HEK293 (cell line): ENCODE measurements around the gene MX1.

Experiments
- CTCF ChIA-PET: fragments of 350-600 bp; formaldehyde crosslinking; extraction: SDS; loops from one replicate; lab custom pipeline; 2021; ENCODE audit warnings: antibody characterized with exemption; lab: Yijun Ruan, JAX
- POLR2A ChIA-PET: fragments of 300-600 bp; formaldehyde crosslinking; extraction: SDS; loops from one replicate; lab custom pipeline; 2020; ENCODE audit warnings: antibody characterized with exemption, inconsistent platforms; lab: Yijun Ruan, JAX
- H3K27ac ChIP-seq: fragments of 200-500 bp; sonication (Bioruptor generic); 2 replicates; pipeline ENCODE4 v1.5.1; 2014; ENCODE audit warnings: low read depth, low read length, control low read depth, inconsistent platforms; ENCODE audit errors: extremely low read depth
- H3K36me3 ChIP-seq, 2 experiments: fragments of 200-500 bp in 1 of 2; sonication (Bioruptor generic) in 1 of 2; 1 replicate in 1 of 2; 2 replicates in 1 of 2; pipeline ENCODE4 v1.5.1; 2014 to 2017; ENCODE audit warnings: inconsistent platforms in 2 of 2, low read length in 2 of 2; ENCODE audit not compliant: control insufficient read depth in 2 of 2, insufficient read depth in 1 of 2
- H3K4me1 ChIP-seq: fragments of 200-500 bp; sonication (Bioruptor generic); 2 replicates; pipeline ENCODE4 v1.5.1; 2014; ENCODE audit warnings: mild to moderate bottlenecking, low read length, inconsistent platforms; ENCODE audit not compliant: control insufficient read depth, insufficient read depth
- H3K4me3 ChIP-seq: 2 replicates; pipeline ENCODE4 v1.5.1; 2011; ENCODE audit warnings: low read depth, mild to moderate bottlenecking, control low read depth, low read length, moderate library complexity
- H3K9me3 ChIP-seq: fragments of 200-500 bp; sonication (Bioruptor generic); 2 replicates; pipeline ENCODE4 v1.5.1; 2014; ENCODE audit warnings: low read depth, low read length, inconsistent platforms; ENCODE audit not compliant: control insufficient read depth, insufficient read depth
- EGR2 ChIP-seq: fragments of 450-650 bp; formaldehyde crosslinking; IDR thresholded peaks from 2 replicates; pipeline ENCODE4 v1.5.1; 2016; ENCODE audit warnings: low read depth, missing biosample characterization, missing genetic modification characterization
- GLI2 ChIP-seq: fragments of 450-650 bp; formaldehyde crosslinking; IDR thresholded peaks from 2 replicates; pipeline ENCODE4; 2017; ENCODE audit warnings: missing biosample characterization, missing genetic modification characterization, low read depth, borderline replicate concordance
- INSM2 ChIP-seq: fragments of 450-650 bp; formaldehyde crosslinking; IDR thresholded peaks from 2 replicates; pipeline ENCODE4 v1.5.1; 2016; ENCODE audit warnings: missing biosample characterization, missing genetic modification characterization
- KLF10 ChIP-seq: fragments of 450-650 bp; IDR thresholded peaks from 2 replicates; pipeline ENCODE4 v1.5.1; 2018; ENCODE audit warnings: missing biosample characterization, mild to moderate bottlenecking, missing genetic modification characterization
- MZF1 ChIP-seq: fragments of 450-650 bp; formaldehyde crosslinking; IDR thresholded peaks from 2 replicates; pipeline ENCODE4 v1.5.1; 2017; ENCODE audit warnings: missing biosample characterization, missing genetic modification characterization, borderline replicate concordance
- ZBTB17 ChIP-seq: fragments of 450-650 bp; formaldehyde crosslinking; IDR thresholded peaks from 2 replicates; pipeline ENCODE4 v1.5.1; 2016; ENCODE audit warnings: missing biosample characterization, missing genetic modification characterization
- ZFHX2 ChIP-seq: fragments of 450-650 bp; formaldehyde crosslinking; conservative IDR thresholded peaks from 2 replicates; pipeline ENCODE4 v1.5.1; 2016; ENCODE audit warnings: missing biosample characterization, missing genetic modification characterization
- ZFP41 ChIP-seq: fragments of 450-650 bp; formaldehyde crosslinking; IDR thresholded peaks from 2 replicates; pipeline ENCODE4 v1.5.1; 2016; ENCODE audit warnings: missing biosample characterization, missing genetic modification characterization, borderline replicate concordance
- ZNF221 ChIP-seq: fragments of 450-650 bp; formaldehyde crosslinking; IDR thresholded peaks from 2 replicates; pipeline ENCODE4 v1.5.1; 2017; ENCODE audit warnings: missing biosample characterization, missing genetic modification characterization, borderline replicate concordance
- ZNF223 ChIP-seq: fragments of 450-650 bp; formaldehyde crosslinking; IDR thresholded peaks from 2 replicates; pipeline ENCODE4 v1.5.1; 2016; ENCODE audit warnings: missing biosample characterization, missing genetic modification characterization
- ZNF248 ChIP-seq: fragments of 450-650 bp; formaldehyde crosslinking; IDR thresholded peaks from 2 replicates; pipeline ENCODE4 v1.5.1; 2017; ENCODE audit warnings: missing biosample characterization, missing genetic modification characterization
- ZNF26 ChIP-seq: fragments of 450-650 bp; formaldehyde crosslinking; IDR thresholded peaks from 2 replicates; pipeline ENCODE4 v1.5.1; 2016; ENCODE audit warnings: missing biosample characterization, missing genetic modification characterization
- ZNF274 ChIP-seq, 2 experiments: fragments of 200-500 bp in 1 of 2; fragments of 450-650 bp in 1 of 2; sonication (Bioruptor generic) in 1 of 2; formaldehyde crosslinking in 1 of 2; IDR thresholded peaks; 2 replicates each; pipeline versions ENCODE4 v1.5.1 to v1.6.1; 2014 to 2016; ENCODE audit warnings: borderline replicate concordance in 1 of 2, inconsistent platforms in 1 of 2, low read length in 1 of 2, missing biosample characterization in 1 of 2, missing genetic modification characterization in 1 of 2
- ZNF324 ChIP-seq: fragments of 450-650 bp; formaldehyde crosslinking; IDR thresholded peaks from 2 replicates; pipeline ENCODE4 v1.5.1; 2016; ENCODE audit warnings: missing biosample characterization, missing genetic modification characterization
- ZNF350 ChIP-seq: fragments of 450-650 bp; formaldehyde crosslinking; IDR thresholded peaks from 2 replicates; pipeline ENCODE4 v1.5.0; 2017; ENCODE audit warnings: missing biosample characterization, mild to moderate bottlenecking, missing genetic modification characterization
- ZNF404 ChIP-seq: fragments of 450-650 bp; formaldehyde crosslinking; IDR thresholded peaks from 2 replicates; pipeline ENCODE4 v1.5.1; 2017; ENCODE audit warnings: missing biosample characterization, missing genetic modification characterization
- ZNF426 ChIP-seq: fragments of 450-650 bp; formaldehyde crosslinking; IDR thresholded peaks from 2 replicates; pipeline ENCODE4 v1.5.1; 2017; ENCODE audit warnings: missing biosample characterization, missing genetic modification characterization, mild to moderate bottlenecking, inconsistent platforms, moderate library complexity
- ZNF48 ChIP-seq: fragments of 450-650 bp; formaldehyde crosslinking; IDR thresholded peaks from 2 replicates; pipeline ENCODE4 v1.5.1; 2016; ENCODE audit warnings: missing biosample characterization, missing genetic modification characterization
- ZNF560 ChIP-seq: fragments of 450-650 bp; formaldehyde crosslinking; IDR thresholded peaks from 2 replicates; pipeline ENCODE4 v1.5.1; 2017; ENCODE audit warnings: missing biosample characterization, missing genetic modification characterization, borderline replicate concordance
- ZSCAN23 ChIP-seq: fragments of 450-650 bp; formaldehyde crosslinking; IDR thresholded peaks from 2 replicates; pipeline ENCODE4 v1.5.1; 2016; ENCODE audit warnings: missing biosample characterization, missing genetic modification characterization
- TF ChIP-seq, protein P1 (sequence below): sonication (generic); formaldehyde crosslinking; IDR thresholded peaks from 2 replicates; pipeline ENCODE4 v1.8.1; 2022; ENCODE audit warnings: mild to moderate bottlenecking, moderate library complexity, missing genetic modification reagents
- TF ChIP-seq, protein P2 (sequence below): fragments of 450-650 bp; formaldehyde crosslinking; IDR thresholded peaks from 2 replicates; pipeline ENCODE4 v1.5.1; 2016; ENCODE audit warnings: missing biosample characterization, missing genetic modification characterization

Gene MX1

DNA sequence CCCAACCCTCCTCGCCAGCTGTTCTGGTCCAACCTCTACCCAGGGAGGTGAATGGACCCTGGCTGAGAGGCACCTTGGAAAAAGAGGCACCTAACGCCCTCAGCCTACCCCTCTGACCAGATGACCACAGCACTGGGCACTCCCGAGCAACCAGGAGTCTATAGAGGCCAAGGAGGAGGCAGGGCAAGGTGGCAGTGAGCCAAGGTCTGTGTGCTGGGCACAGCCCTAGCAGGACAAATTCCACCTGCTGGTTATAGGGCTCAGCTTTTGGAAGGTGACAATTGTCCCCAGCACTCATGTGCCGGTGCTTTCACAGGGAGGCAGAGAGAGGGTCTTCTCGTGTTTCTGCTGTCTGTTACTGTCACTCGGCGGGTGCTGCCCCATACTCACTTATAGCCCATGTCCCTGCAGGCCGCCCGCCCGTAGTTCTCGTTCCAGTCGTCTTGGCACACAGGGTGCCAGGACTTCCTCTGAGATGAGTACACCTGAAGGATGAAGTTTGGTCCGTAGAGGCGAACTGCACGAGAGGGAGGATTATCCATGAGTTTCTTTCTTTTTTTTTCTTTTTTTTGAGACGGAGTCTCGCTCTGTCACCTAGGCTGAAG is 54.1 kb downstream of the MX1 start (continued):
- TF ChIP-seq, protein P1, sequence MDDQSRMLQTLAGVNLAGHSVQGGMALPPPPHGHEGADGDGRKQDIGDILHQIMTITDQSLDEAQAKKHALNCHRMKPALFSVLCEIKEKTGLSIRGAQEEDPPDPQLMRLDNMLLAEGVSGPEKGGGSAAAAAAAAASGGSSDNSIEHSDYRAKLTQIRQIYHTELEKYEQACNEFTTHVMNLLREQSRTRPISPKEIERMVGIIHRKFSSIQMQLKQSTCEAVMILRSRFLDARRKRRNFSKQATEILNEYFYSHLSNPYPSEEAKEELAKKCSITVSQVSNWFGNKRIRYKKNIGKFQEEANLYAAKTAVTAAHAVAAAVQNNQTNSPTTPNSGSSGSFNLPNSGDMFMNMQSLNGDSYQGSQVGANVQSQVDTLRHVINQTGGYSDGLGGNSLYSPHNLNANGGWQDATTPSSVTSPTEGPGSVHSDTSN (CRISPR knock-in tag) = no peak
- TF ChIP-seq ZBTB17 (tag by site-specific recombination) (no peak), ZFP41 (tag by site-specific recombination) (no peak), ZNF248 (no peak), ZNF221 (tag by site-specific recombination) (no peak), ZNF324 (tag by site-specific recombination) (no peak), GLI2 (tag by site-specific recombination) (no peak), ZNF560 (no peak), ZNF48 (tag by site-specific recombination) (no peak), ZSCAN23 (tag by site-specific recombination) (no peak), ZNF350 (no peak), KLF10 (tag by site-specific recombination) (no peak)
- TF ChIP-seq, protein P2, sequence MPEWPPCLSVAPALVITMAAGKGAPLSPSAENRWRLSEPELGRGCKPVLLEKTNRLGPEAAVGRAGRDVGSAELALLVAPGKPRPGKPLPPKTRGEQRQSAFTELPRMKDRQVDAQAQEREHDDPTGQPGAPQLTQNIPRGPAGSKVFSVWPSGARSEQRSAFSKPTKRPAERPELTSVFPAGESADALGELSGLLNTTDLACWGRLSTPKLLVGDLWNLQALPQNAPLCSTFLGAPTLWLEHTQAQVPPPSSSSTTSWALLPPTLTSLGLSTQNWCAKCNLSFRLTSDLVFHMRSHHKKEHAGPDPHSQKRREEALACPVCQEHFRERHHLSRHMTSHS (tag by site-specific recombination) = no peak

GRCh38 chr21:41481191-41481590 is 55.2 kb downstream of the MX1 start:
- no peak overlapping the region for H3K27ac ChIP-seq
- peaks cover 2% of the 10 kb centered on the region; the same call in 1 of the 2 replicates for H3K4me1 ChIP-seq
- no peaks in the 10 kb centered on the region for H3K9me3 ChIP-seq
- no peak overlapping the region for H3K4me3 ChIP-seq
- POLR2A ChIA-PET = interaction anchor here (0.6 kb wide), 2 partner anchors 25 to 114 kb away, joined by 3 read pairs; no protein-coding TSS in a partner anchor
- H3K36me3 ChIP-seq = no peaks in the 10 kb centered on the region
- TF ChIP-seq ZNF274 (IDR thresholded peaks at IDR 0.05; ENCODE audit: low read length) (no peak), ZNF274 (tag by site-specific recombination; IDR thresholded peaks at IDR 0.05; ENCODE audit: borderline replicate concordance) (no peak), EGR2 (tag by site-specific recombination) (peak; percentile 91), ZFHX2 (peak; percentile 89), INSM2 (tag by site-specific recombination) (no peak)
- TF ChIP-seq, all 188 proteins: peak for 2
- CTCF ChIA-PET = no interaction called here

DNA sequence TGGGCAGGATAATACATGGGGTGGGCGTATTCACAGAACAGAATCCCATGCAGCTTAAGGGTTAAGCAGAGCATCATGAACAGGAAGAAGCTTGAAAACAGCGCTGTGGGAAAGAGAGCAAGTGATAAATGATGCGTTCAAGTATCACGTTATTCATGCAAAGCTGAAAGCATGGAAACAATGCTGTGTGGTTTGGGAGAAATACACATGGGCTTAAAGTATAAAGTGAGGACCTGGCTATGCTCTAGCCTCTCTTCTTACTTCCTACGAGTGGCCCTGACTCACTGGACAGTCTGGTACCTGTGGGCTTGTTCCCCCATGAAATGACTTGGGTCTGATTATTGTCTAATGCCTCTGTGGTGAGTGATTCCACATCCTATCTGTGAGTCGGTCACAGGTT is 56.3 kb downstream of the MX1 start:
- TF ChIP-seq ZNF426 (tag by site-specific recombination) (no peak), ZNF404 (no peak), ZNF223 (tag by site-specific recombination) (no peak), MZF1 (tag by site-specific recombination) (no peak), ZNF26 (tag by site-specific recombination) (no peak)
- TF ChIP-seq, all 188 proteins: peak for 0
- Histone ChIP-seq H3K4me3 (no peak overlapping the region), H3K27ac (no peak overlapping the region), H3K9me3 (no peaks in the 10 kb centered on the region), H3K4me1 (peaks cover 2% of the 10 kb centered on the region; the same call in 1 of the 2 replicates), H3K36me3 (no peaks in the 10 kb centered on the region)
- CTCF ChIA-PET = interaction anchor here (1.0 kb wide), 1 partner anchor 19 kb away, joined by 3 read pairs; no protein-coding TSS in a partner anchor
- POLR2A ChIA-PET = no interaction called here
